ENCODE measurements around the gene SEC14L2.
"Not testable (repeated sequence)": the region's sequence is repeated elsewhere in the genome, so short reads cannot be mapped to it uniquely, and the experiment has no call there.

The SEC14L2 gene

GRCh38 chr22:30397656-30398635 is 1.1 kb downstream of the SEC14L2 start:
- POLR2A ChIA-PET: interaction anchor here (0.8 to 7.9 kb wide), 7 partner anchors 9 to 109 kb away, joined by 3 to 85 read pairs (median 6); partner anchors contain the start of genes CASTOR1, CCDC157, MTFP1 and SF3A1
- CTCF ChIA-PET: interaction anchor here (0.8 to 2.7 kb wide), 4 partner anchors 10 to 135 kb away, joined by 4 to 15 read pairs (median 6); partner anchors contain the start of gene RNF215
- DNase-seq (ENCODE audit: extremely low spot score): no peak
- TF ChIP-seq FOXA1 (IDR thresholded peaks at IDR 0.05) (no peak), ZNF384 (IDR thresholded peaks at IDR 0.05) (no peak), BHLHE40 (IDR thresholded peaks at IDR 0.05; ENCODE audit: borderline replicate concordance) (no peak), FOXK2 (IDR thresholded peaks at IDR 0.05) (no peak), LEF1 (IDR thresholded peaks at IDR 0.05; ENCODE audit: borderline replicate concordance) (no peak), CTBP1 (IDR thresholded peaks at IDR 0.05; ENCODE audit: borderline replicate concordance) (no peak), PKNOX1 (IDR thresholded peaks at IDR 0.05) (no peak), ELF4 (IDR thresholded peaks at IDR 0.05) (no peak), ARNT (IDR thresholded peaks at IDR 0.05) (no peak), SP1 (IDR thresholded peaks at IDR 0.05) (no peak), HDGF (IDR thresholded peaks at IDR 0.05; ENCODE audit: borderline replicate concordance) (no peak), TARDBP (IDR thresholded peaks at IDR 0.05) (no peak), NFRKB (IDR thresholded peaks at IDR 0.05) (no peak)

GRCh38 chr22:30398685-30399680 is 2.2 kb downstream of the SEC14L2 start:
- DNase-seq (ENCODE audit: extremely low spot score): no peak
- TF ChIP-seq FOXK2 (IDR thresholded peaks at IDR 0.05) (no peak), LEF1 (IDR thresholded peaks at IDR 0.05; ENCODE audit: borderline replicate concordance) (no peak), ZNF384 (IDR thresholded peaks at IDR 0.05) (no peak), L3MBTL2 (conservative IDR thresholded peaks at IDR 0.05) (no peak)
- POLR2A ChIA-PET: interaction anchor here (0.5 to 7.9 kb wide), 2 partner anchors 25 to 263 kb away, joined by 3 to 85 read pairs; partner anchors contain the start of gene MTFP1
- CTCF ChIA-PET: interaction anchor here (0.6 to 1.0 kb wide), 2 partner anchors 12 to 294 kb away, joined by 4 to 6 read pairs; partner anchors contain the start of gene RNF215

GRCh38 chr22:30399718-30400117 is 2.9 kb downstream of the SEC14L2 start:
- TF ChIP-seq FOXM1 (IDR thresholded peaks at IDR 0.05; ENCODE audit: borderline replicate concordance) (no peak), BHLHE40 (IDR thresholded peaks at IDR 0.05; ENCODE audit: borderline replicate concordance) (no peak), NFRKB (IDR thresholded peaks at IDR 0.05) (no peak), TARDBP (IDR thresholded peaks at IDR 0.05) (no peak), HDGF (IDR thresholded peaks at IDR 0.05; ENCODE audit: borderline replicate concordance) (no peak), FOXA1 (IDR thresholded peaks at IDR 0.05) (no peak), PKNOX1 (IDR thresholded peaks at IDR 0.05) (no peak), ELF4 (IDR thresholded peaks at IDR 0.05) (no peak), SUZ12 (IDR thresholded peaks at IDR 0.05) (no peak), ZNF384 (IDR thresholded peaks at IDR 0.05) (no peak)
- POLR2A ChIA-PET: interaction anchor here (7.9 kb wide), 1 partner anchor 24 kb away, joined by 85 read pairs; the partner anchor contains the start of gene MTFP1
- CTCF ChIA-PET: interaction anchor here (1.0 kb wide), 1 partner anchor 12 kb away, joined by 4 read pairs; the partner anchor contains the start of gene RNF215
- DNase-seq (ENCODE audit: extremely low spot score): no peak

- no peak for DNase-seq (ENCODE audit: extremely low spot score)
- CTCF ChIA-PET: no interaction called here
- POLR2A ChIA-PET: interaction anchor here (7.9 kb wide), 1 partner anchor 24 kb away, joined by 85 read pairs; the partner anchor contains the start of gene MTFP1
- TF ChIP-seq SP1 (IDR thresholded peaks at IDR 0.05) (no peak), TARDBP (IDR thresholded peaks at IDR 0.05) (no peak)
These were observed 3.3 kb downstream of the SEC14L2 start for GRCh38 chr22:30400159-30400558.

- DNase-seq (ENCODE audit: extremely low spot score); CTCF ChIA-PET: not testable (repeated sequence)
- POLR2A ChIA-PET: interaction anchor here (7.9 kb wide), 1 partner anchor 23 kb away, joined by 85 read pairs; the partner anchor contains the start of gene MTFP1
These were observed 4.2 kb downstream of the SEC14L2 start for GRCh38 chr22:30401024-30401423.

- ChIA-PET POLR2A (interaction anchor here (1.2 to 2.0 kb wide), 4 partner anchors 15 to 23 kb away, joined by 3 to 15 read pairs (median 4); partner anchors contain the start of genes MTFP1 and RNF215), CTCF (interaction anchor here (1.3 kb wide), 1 partner anchor 13 kb away, joined by 4 read pairs; no protein-coding TSS in a partner anchor)
These were observed 5.4 kb downstream of the SEC14L2 start for GRCh38 chr22:30402028-30402765.

GRCh38 chr22:30402766-30403104 is 5.9 kb downstream of the SEC14L2 start:
- POLR2A ChIA-PET: interaction anchor here (1.2 to 2.0 kb wide), 4 partner anchors 15 to 23 kb away, joined by 3 to 15 read pairs (median 4); partner anchors contain the start of genes MTFP1 and RNF215

More at GRCh38 chr22:30402028-30402765, 5.4 kb downstream of the SEC14L2 start:
- TF ChIP-seq HDGF (IDR thresholded peaks at IDR 0.05; ENCODE audit: borderline replicate concordance): no peak
- no peak for TF ChIP-seq SP1 (IDR thresholded peaks at IDR 0.05)
- TF ChIP-seq ARNT (IDR thresholded peaks at IDR 0.05): no peak
- no peak for TF ChIP-seq L3MBTL2 (conservative IDR thresholded peaks at IDR 0.05)
- TF ChIP-seq TARDBP (IDR thresholded peaks at IDR 0.05): no peak
- TF ChIP-seq LEF1 (IDR thresholded peaks at IDR 0.05; ENCODE audit: borderline replicate concordance): no peak
- no peak for TF ChIP-seq ZNF384 (IDR thresholded peaks at IDR 0.05)
- TF ChIP-seq NFRKB (IDR thresholded peaks at IDR 0.05): no peak
- TF ChIP-seq FOXM1 (IDR thresholded peaks at IDR 0.05; ENCODE audit: borderline replicate concordance): no peak
- no peak for TF ChIP-seq BHLHE40 (IDR thresholded peaks at IDR 0.05; ENCODE audit: borderline replicate concordance)
- no peak for TF ChIP-seq FOXA1 (IDR thresholded peaks at IDR 0.05)
- TF ChIP-seq FOXK2 (IDR thresholded peaks at IDR 0.05): no peak
- no peak for TF ChIP-seq ELF4 (IDR thresholded peaks at IDR 0.05)
- no peak for TF ChIP-seq SUZ12 (IDR thresholded peaks at IDR 0.05)
- no peak for TF ChIP-seq CTBP1 (IDR thresholded peaks at IDR 0.05; ENCODE audit: borderline replicate concordance)
- DNase-seq (ENCODE audit: extremely low spot score): no peak

More at GRCh38 chr22:30402766-30403104, 5.9 kb downstream of the SEC14L2 start:
- CTCF ChIA-PET: interaction anchor here (0.7 to 1.3 kb wide), 2 partner anchors 14 to 20 kb away, joined by 3 to 4 read pairs; no protein-coding TSS in a partner anchor
- DNase-seq (ENCODE audit: extremely low spot score): not testable (repeated sequence)

All from HEK293T (cell line).